Raji (cell line): ENCODE measurements around the gene SESN1.

Source experiments
- POLR2A ChIP-seq: IDR thresholded peaks from 2 replicates; pipeline ENCODE4 v1.6.1; 2011; ENCODE audit warnings: low read depth, low read length, control low read depth; ENCODE audit not compliant: insufficient read depth

The SESN1 gene

DNA sequence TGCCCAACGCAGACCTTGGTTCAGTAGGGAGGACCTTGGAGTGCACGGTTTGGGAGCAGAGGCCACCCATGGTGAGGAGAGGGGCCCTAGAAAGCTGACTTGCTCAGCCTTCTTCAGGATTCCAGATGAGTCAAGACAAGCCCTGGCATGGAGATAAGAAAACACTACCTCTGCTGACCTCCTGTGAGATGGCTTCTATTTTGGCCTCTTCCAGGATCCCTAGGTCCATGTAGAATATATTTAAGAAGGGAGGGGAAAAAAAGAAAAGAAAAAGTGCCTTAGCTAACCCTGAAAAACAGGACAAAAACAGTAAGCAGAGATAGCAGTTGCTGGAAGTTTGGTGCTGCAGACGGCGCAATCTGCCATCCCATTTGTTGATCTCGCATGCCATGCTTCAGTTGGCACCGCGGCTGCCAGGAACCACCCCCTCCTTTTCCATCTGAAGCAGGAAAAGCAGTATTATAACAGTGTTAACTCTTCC is 146.4 kb downstream of the SESN1 start:
- TF ChIP-seq POLR2A, result no peak

DNA sequence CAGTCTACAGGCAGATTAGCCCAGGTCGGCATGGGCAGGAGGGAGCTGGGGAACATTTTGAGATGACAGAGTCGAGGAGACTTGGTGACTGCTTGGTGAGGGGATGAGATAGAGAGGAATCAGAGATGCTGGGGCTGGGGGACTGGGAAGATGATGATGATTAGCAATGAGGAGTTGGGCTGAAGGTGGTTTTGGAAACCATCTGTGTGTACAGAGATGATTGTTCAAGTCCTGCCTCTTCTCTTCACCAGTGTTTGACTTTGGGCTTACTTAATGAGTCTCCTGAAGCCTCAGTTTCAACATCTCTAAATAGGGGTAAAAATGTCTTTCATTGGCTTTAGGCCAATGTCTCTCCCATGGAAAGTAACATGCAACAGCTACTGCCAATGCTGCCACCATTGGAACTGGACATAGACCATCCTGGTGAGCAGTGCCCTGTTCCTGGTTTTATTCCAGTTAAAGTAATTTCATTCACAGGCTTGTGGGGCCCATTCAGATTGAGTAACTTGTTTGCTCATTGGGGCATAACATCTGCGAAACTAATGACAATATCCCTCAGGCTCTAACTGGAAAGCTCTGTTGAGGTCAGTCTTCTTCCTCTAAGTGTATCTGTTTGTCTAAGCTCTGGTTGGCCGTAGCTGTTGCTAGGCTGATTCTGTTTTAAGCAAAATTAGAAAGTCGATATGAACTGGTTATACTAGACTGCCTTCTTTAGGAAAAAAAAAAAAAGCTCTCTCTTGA is 147.4 kb downstream of the SESN1 start:
- TF ChIP-seq POLR2A, result no peak

DNA sequence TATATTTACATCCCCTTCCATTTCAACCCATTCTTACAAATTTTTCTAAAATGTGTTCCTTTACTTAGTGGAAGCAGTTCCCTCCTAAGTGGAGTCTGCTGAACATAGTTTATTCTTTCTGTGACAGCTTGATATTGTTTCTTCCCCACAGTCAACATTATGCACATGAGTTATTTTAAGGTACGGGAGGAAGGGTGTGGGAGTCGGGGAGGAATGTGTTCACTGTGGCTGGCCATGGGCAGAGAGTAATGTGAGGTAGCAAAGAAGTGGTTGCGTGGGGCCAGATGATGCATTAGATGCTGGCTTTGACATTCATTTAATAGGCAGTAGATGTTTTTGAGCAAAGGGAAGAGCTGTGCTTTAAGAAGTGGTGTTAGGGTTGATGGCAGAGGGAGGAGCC is 148.0 kb downstream of the SESN1 start:
- no peak for TF ChIP-seq POLR2A

DNA sequence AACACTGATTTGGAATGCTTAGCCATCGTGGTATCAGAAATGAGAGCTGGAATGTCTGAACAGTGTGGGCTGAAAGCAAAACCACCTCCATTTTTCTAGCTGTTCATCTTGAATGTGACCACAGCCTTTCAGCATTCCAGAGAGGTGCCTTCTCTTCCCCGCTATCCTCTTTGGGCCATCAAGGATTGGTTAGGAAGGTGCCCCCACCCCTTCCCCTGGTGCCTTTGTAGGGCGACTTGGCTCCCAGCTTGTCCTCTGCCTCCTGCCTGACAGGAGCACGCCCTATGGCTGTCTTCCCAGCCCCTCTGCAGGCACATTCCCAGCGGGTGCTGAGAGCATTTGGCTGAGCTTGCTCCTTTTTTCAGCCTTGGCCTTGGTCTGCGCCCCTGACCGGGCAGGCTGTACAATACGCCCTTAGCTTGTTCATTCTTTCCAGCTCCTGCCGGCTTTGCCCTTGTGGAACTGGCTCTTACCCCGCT is 148.9 kb downstream of the SESN1 start:
- TF ChIP-seq POLR2A, result no peak

DNA sequence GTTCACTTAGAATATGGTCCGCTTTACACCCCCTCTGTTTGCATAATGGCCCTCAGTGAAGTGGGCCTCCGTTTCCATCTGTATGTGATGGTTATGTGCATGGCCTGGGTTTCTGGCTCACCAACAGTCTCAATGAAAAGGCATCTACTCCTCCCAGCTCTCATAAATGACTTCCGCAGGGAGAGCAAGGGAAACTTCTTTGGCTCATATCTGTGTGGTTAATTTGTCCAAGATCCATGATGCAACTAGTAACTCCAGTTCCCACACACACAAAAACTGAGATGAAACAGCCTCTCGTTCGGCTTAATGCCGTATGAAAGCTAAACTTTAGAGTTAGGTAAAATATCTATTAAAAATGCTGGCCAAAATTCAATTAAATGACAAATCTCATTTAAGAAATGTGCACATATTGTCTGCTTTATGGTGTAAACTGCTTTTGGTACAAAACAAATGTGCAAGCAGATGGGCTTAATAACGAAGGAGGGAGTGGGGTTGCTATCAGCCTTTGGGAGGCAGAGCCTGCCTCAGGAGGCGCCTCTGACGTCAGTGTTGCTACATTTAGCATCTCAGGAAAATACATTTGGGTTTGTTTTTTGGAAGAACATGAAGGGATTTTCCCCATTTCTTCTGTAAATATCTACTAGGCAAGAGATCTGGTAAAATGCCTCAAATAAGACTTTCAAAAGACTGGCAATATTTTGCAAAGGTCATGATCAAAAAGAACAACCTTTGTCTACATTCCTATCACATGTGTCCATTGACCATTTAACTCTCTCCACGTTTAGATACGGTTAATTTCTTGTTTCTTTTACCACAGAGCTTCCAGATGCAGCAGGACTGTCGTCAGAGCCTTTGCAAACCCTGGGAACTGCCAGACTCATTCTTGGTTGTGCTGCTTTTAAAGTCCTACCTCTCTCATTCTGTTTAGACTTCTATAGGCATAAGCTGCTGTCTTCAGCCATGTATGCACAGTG is 149.7 kb downstream of the SESN1 start:
- no peak for TF ChIP-seq POLR2A

DNA sequence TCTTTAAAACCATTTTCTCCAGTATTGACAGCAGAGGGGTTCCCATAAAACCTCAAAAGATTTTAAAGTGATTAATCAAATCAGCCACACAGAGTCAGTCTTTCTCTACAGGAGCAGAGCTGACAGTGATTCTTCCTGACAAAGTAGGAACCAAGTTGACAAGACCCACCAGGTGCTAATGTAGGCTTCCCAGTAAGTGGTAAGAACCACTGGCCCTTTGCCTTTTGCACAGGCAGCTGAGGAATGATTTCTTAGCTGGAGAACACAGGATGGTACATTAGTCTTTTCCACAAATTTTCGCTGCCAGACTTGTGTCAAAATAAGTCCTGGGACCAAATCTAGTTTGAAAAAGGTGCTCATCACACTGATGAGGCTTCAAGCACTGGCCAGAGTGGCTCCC is 150.6 kb downstream of the SESN1 start:
- no peak for TF ChIP-seq POLR2A

DNA sequence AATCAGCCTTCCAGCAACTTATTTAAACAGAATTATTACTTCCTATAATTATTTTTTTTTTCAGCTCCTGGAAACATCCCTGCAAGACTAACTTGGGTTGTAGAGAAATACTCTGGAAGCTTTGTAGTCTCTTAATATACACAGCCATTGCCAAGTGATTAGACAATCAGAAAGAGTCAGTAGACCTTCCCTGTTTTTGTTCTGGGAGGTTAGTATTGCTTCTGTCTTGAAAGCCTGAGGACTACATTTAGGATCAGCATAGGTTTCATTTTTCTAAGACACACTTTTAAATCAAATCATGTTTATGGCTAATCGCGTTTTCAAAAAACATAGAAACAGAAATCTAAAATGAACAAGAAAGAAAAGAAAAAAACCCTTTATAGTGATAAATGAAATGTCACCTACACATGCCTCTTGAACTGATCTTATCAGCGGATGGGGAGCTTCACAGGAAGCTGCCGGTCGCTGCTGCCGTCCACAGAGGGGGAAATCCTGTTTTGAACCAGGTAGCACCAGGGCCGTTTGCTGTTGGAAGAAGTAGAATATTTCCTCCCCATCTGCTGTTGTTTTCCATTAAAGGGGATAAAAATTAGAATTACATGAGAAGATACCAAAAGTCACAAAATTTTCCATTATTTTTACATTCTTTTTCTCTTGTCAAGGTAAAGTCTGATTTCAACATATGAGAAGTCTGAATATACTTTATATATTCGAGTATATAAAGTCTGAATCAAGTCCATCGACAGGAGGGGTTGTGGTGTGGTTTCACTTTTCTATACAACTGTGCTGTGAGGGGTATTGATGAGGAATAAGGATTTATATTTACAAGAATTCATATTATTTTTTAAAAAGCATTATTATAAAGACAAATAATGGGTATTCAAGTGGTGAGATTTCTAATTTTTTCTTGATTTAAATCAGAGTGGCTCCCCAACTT is 151.8 kb downstream of the SESN1 start:
- no peak for TF ChIP-seq POLR2A

DNA sequence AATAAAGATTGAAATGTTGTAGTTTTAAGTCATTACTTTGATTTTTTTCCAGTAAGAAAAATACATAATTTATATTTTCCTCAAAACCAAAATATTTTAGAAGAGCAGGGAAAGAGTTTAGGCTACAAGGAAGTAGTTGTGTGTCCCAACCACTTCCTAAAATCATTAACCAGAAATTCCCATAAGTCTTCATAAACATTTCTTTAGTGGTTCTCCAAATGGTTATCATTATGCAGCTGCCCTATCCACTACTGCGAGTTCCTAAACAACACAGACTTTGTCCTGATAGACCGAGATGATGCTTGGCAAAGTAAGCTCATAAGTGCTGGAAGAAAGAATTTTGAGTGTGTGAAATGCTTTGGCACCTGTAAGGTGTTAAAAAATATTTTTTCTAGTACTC is 152.8 kb downstream of the SESN1 start:
- no peak for TF ChIP-seq POLR2A

DNA sequence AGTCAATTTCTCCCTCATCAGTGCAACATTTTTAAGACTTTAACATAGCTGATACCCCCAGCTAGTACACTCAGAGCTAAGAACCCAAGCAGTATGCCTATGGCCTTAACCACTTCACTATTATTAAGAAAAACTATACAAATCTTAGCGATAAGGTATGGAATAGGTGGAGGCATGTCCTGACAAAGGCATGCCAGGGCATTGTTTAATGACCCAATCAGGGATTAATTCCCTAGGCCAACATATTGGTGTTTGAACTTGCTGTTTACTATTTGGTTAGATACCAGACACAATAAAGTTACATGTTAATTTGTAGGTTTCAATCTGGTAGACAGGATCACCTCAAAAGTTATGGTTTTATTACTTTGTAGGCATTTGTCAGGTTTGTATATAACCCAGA is 153.4 kb downstream of the SESN1 start:
- no peak for TF ChIP-seq POLR2A

DNA sequence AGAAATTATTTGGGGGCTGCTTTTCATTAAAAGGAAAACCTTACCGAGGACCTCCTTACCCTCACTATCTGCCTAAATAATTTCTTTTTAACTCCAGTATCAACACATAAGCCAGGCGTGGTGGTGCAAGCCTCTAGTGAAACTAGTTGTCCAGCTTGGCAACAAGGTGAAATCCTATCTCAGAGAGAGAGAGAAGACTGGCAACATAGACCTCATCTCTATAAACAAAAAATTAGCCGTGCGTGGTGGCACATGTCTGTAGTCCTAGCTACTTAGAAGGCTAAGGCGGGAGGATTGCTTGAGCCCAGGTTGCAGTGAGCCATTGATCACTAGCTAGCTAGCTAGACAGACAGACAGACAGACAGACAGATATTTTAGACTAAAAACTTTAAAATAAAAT is 153.9 kb downstream of the SESN1 start:
- no peak for TF ChIP-seq POLR2A

DNA sequence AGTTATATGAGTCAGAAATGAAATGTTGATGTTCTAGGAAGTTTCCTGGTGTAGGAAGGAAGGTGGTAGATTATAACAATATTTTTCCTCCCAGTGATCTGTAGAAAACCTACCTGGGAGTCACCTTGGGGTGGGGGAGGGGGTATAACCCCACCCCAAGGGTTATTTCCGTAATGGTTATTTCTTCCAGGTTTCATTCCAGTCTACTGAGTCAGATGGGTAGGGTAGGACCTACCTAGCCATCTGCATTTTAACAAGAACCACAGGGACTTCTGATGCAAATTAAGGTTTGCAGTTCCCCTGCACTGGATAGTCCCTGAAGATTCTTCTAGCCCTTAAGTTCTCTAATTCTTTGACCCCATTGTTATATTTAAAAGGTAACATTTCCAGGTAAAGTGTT is 157.5 kb downstream of the SESN1 start:
- TF ChIP-seq POLR2A, result no peak
